Right lobe of liver (tissue), 4 donors: ENCODE results near the gene TRDMT1.

Experiments
- POLR2A ChIP-seq: fragments of 450-650 bp; IDR thresholded peaks from one replicate; pipeline ENCODE4 v1.6.1; 2017; ENCODE audit warnings: antibody characterized with exemption, mild to moderate bottlenecking
- TF ChIP-seq, protein P1 (sequence below), 4 donors: fragments of 200-600 bp in 3 of 4; fragments of 450-650 bp in 1 of 4; IDR thresholded peaks; one replicate each; pipeline versions ENCODE4 v1.5.1 to v1.8.0; 2016 to 2022; ENCODE audit warnings: antibody characterized with exemption in 4 of 4, mild to moderate bottlenecking in 2 of 4
- donor health status: DM: no; HTN: no; CAD: no.
- donor health status: DM: no; HTN: no; CAD: no.
- donor health status: DM: no; HTN: yes; CAD: no.

DNA sequence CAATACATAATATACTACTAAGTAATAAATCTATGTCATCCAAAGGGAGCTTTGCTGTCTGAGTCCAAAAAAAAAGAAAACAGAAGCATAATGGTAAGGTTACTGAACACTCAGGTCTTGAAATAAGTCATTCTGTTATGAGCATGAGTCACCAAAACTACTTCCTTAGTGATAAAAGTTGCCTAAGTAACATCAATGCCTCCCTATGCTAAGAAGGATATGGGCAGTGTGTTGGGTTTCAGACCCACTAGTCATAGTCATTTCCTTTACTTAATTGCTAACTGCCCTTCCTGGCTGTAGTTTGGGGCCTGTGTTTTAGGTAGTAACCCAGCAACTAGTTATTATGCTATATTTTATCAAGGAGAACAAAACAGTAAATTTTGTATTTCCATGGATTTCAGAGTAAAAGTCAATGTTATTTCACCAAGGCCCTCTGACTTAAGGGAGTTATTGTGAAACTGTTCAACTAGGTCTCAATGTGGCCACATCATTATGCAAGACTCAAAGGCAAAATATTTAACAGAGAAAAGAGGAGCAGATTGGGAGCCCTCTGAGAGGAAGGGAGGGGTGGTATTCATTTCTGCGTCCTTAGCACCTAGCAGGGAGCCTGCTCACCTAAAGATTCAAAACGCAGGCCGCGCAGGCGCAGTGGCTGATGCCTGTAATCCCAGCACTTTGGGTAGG, 14.9 kb upstream of the TRDMT1 start:
- TF ChIP-seq, protein P1, sequence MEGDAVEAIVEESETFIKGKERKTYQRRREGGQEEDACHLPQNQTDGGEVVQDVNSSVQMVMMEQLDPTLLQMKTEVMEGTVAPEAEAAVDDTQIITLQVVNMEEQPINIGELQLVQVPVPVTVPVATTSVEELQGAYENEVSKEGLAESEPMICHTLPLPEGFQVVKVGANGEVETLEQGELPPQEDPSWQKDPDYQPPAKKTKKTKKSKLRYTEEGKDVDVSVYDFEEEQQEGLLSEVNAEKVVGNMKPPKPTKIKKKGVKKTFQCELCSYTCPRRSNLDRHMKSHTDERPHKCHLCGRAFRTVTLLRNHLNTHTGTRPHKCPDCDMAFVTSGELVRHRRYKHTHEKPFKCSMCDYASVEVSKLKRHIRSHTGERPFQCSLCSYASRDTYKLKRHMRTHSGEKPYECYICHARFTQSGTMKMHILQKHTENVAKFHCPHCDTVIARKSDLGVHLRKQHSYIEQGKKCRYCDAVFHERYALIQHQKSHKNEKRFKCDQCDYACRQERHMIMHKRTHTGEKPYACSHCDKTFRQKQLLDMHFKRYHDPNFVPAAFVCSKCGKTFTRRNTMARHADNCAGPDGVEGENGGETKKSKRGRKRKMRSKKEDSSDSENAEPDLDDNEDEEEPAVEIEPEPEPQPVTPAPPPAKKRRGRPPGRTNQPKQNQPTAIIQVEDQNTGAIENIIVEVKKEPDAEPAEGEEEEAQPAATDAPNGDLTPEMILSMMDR (IDR thresholded peaks at IDR 0.05): no peak
- no peak for TF ChIP-seq POLR2A
